Measurements from ENCODE around the gene RUVBL1.

Gene RUVBL1

GRCh38 chr3:128081226-128081625 lies 42.4 kb downstream of the RUVBL1 start:
- DNase-seq = no peak

GRCh38 chr3:128080323-128081080 lies 43.1 kb downstream of the RUVBL1 start:
- DNase-seq = no peak

- DNase-seq = no peak
Measured at GRCh38 chr3:128079823-128080222, 43.8 kb downstream of the RUVBL1 start.

GRCh38 chr3:128078875-128079274 lies 44.7 kb downstream of the RUVBL1 start:
- no peak for DNase-seq

GRCh38 chr3:128078322-128078721 lies 45.3 kb downstream of the RUVBL1 start:
- DNase-seq = no peak

GRCh38 chr3:128077665-128078064 lies 45.9 kb downstream of the RUVBL1 start:
- DNase-seq = no peak

GRCh38 chr3:128077202-128077624 lies 46.4 kb downstream of the RUVBL1 start:
- no peak for DNase-seq

GRCh38 chr3:128076483-128077201 lies 47.0 kb downstream of the RUVBL1 start:
- no peak for DNase-seq

- no peak for DNase-seq
Measured at GRCh38 chr3:128075522-128076482, 47.8 kb downstream of the RUVBL1 start.

GRCh38 chr3:128074851-128075521 lies 48.6 kb downstream of the RUVBL1 start:
- DNase-seq = no peak

- DNase-seq = no peak
Measured at GRCh38 chr3:128073807-128074206, 49.8 kb downstream of the RUVBL1 start.

GRCh38 chr3:128073185-128073725 lies 50.4 kb downstream of the RUVBL1 start:
- no peak for DNase-seq

- DNase-seq = no peak
Measured at GRCh38 chr3:128072454-128073184, 51.0 kb downstream of the RUVBL1 start.

GRCh38 chr3:128071771-128072453 lies 51.7 kb downstream of the RUVBL1 start:
- DNase-seq = no peak

GRCh38 chr3:128070898-128071591 lies 52.6 kb downstream of the RUVBL1 start:
- no peak for DNase-seq

GRCh38 chr3:128069271-128069670 lies 54.3 kb downstream of the RUVBL1 start:
- DNase-seq = no peak

- peak; percentile 25 for DNase-seq
Measured at GRCh38 chr3:128068156-128068620, 55.4 kb downstream of the RUVBL1 start.

GRCh38 chr3:128067489-128067888 lies 56.1 kb downstream of the RUVBL1 start:
- DNase-seq = no peak

- DNase-seq = no peak
Measured at GRCh38 chr3:128066676-128067075, 56.9 kb downstream of the RUVBL1 start.

- DNase-seq = no peak
Measured at GRCh38 chr3:128066114-128066513, 57.5 kb downstream of the RUVBL1 start.

All from NCI-H1694 treated with DMSO at 0.1 percent for 48 hours (cell line).